H1 (cell line): ENCODE measurements around the gene KLHDC1. TPM values are rescaled to one million over a fixed set of nuclear protein-coding genes. Genes with fewer than 3 reads are reported as not detected.

ENCODE experiments used
- CTCF ChIA-PET: fragments of 300-600 bp; sonication (Branson Sonifier 250); formaldehyde crosslinking; loops from one replicate; lab custom pipeline; 2021; ENCODE audit not compliant: partially characterized antibody; lab: Charles Lee
- POLR2A ChIA-PET: fragments of 300-600 bp; sonication (Branson Sonifier 250); formaldehyde crosslinking; loops from one replicate; lab custom pipeline; 2021; ENCODE audit warnings: inconsistent platforms; ENCODE audit not compliant: partially characterized antibody; lab: Charles Lee
- DNase-seq, 2 experiments: peaks; one replicate each; pipeline versions ENCODE4 v3.0.0 to v3.0.0-alpha.2; 2010 to 2022; ENCODE audit warnings: low spot score in 2 of 2, low read depth in 1 of 2, mixed read lengths in 1 of 2
- FAIRE-seq: peaks from 2 replicates; lab custom pipeline; 2011; peaks lifted over from hg19 to GRCh38; lab: Jason Lieb, UNC
- H2AFZ ChIP-seq: 2 replicates; pipeline ENCODE4 v1.8.1; 2012; ENCODE audit warnings: low read length, inconsistent platforms
- H2AK5ac ChIP-seq: 2 replicates; pipeline ENCODE4 v1.6.1; 2013; ENCODE audit warnings: low read depth, low read length
- H2BK120ac ChIP-seq: replicated peaks from 2 replicates; pipeline ENCODE3; 2013; ENCODE audit warnings: low read depth, low read length, inconsistent platforms
- H2BK12ac ChIP-seq: 2 replicates; pipeline ENCODE4 v1.6.1; 2013; ENCODE audit warnings: low read depth, low read length
- H2BK15ac ChIP-seq: 2 replicates; pipeline ENCODE4 v1.6.1; 2013; ENCODE audit warnings: low read length
- H2BK20ac ChIP-seq: 2 replicates; pipeline ENCODE4 v1.6.1; 2013; ENCODE audit warnings: low read length
- H2BK5ac ChIP-seq: 2 replicates; pipeline ENCODE4 v1.6.1; 2013; ENCODE audit warnings: low read depth, low read length
- H3K14ac ChIP-seq: 2 replicates; pipeline ENCODE4 v1.6.1; 2013; ENCODE audit warnings: inconsistent platforms; ENCODE audit not compliant: insufficient read length
- H3K18ac ChIP-seq: 2 replicates; pipeline ENCODE4 v1.6.1; 2013; ENCODE audit warnings: low read length; ENCODE audit errors: extremely low read depth
- H3K23ac ChIP-seq: 2 replicates; pipeline ENCODE4 v1.6.1; 2013; ENCODE audit warnings: inconsistent platforms; ENCODE audit not compliant: insufficient read length
- H3K23me2 ChIP-seq: 2 replicates; pipeline ENCODE4 v1.6.1; 2013; ENCODE audit warnings: low read depth, low read length
- H3K27ac ChIP-seq: 2 replicates; pipeline ENCODE4 v1.6.1; 2011; ENCODE audit warnings: low read depth, low read length, inconsistent platforms
- H3K27me3 ChIP-seq, 4 experiments: replicated peaks in 1 of 4; 1 replicate in 1 of 4; 2 replicates in 3 of 4; pipeline versions ENCODE4 v1.6.1 to v1.8.1; 2011 to 2013; ENCODE audit warnings: low read length in 3 of 4, mild to moderate bottlenecking in 3 of 4, inconsistent platforms in 2 of 4, mixed read lengths in 2 of 4, moderate library complexity in 1 of 4; ENCODE audit not compliant: control insufficient read depth in 3 of 4, insufficient read depth in 3 of 4; ENCODE audit errors: extremely low read depth in 1 of 4
- H3K36me3 ChIP-seq, 4 experiments: 2 replicates each; pipeline versions ENCODE4 v1.6.1 to v1.8.1; 2011 to 2013; ENCODE audit warnings: mild to moderate bottlenecking in 4 of 4, low read length in 3 of 4, moderate library complexity in 2 of 4, control low read depth in 1 of 4, inconsistent platforms in 1 of 4; ENCODE audit not compliant: insufficient read depth in 4 of 4, control insufficient read depth in 2 of 4
- H3K4ac ChIP-seq: replicated peaks from 2 replicates; pipeline ENCODE3; 2013; ENCODE audit warnings: low read length, low read depth, mixed read lengths, inconsistent platforms; ENCODE audit not compliant: insufficient read length
- H3K4me1 ChIP-seq, 4 experiments: replicated peaks in 1 of 4; 1 replicate in 1 of 4; 2 replicates in 3 of 4; pipeline versions ENCODE4 v1.6.1 to v1.8.1; 2011 to 2013; ENCODE audit warnings: low read length in 3 of 4, inconsistent platforms in 2 of 4, mixed read lengths in 1 of 4; ENCODE audit not compliant: insufficient read depth in 4 of 4, control insufficient read depth in 3 of 4
- H3K4me2 ChIP-seq, 2 experiments: 2 replicates each; pipeline versions ENCODE4 v1.6.1 to v1.8.1; 2011 to 2013; ENCODE audit warnings: low read depth in 2 of 2, low read length in 2 of 2, control low read depth in 1 of 2, inconsistent platforms in 1 of 2, mild to moderate bottlenecking in 1 of 2; ENCODE audit not compliant: insufficient read depth in 1 of 2
- H3K4me3 ChIP-seq, 4 experiments: fragments of 200-600, 300-600 bp in 1 of 4; sonication (generic), shearing (Covaris generic), sonication (Bioruptor Twin) in 1 of 4; 2 replicates each; pipeline versions ENCODE4 v1.5.1 to v1.8.1; 2011 to 2016; ENCODE audit warnings: low read length in 4 of 4, low read depth in 3 of 4, control low read depth in 2 of 4, inconsistent platforms in 2 of 4, mild to moderate bottlenecking in 2 of 4, mixed read lengths in 1 of 4, moderate library complexity in 1 of 4; ENCODE audit not compliant: insufficient read depth in 2 of 4; ENCODE audit errors: extremely low read depth in 1 of 4
- H3K56ac ChIP-seq: replicated peaks from 2 replicates; pipeline ENCODE3; 2013; ENCODE audit warnings: low read depth, mild to moderate bottlenecking, mixed read lengths, low read length, inconsistent platforms; ENCODE audit not compliant: insufficient read length
- H3K79me1 ChIP-seq: 2 replicates; pipeline ENCODE4 v1.6.1; 2013; ENCODE audit warnings: low read depth, low read length, control low read depth
- H3K79me2 ChIP-seq, 2 experiments: 2 replicates each; pipeline versions ENCODE4 v1.6.1 to v1.8.1; 2012 to 2013; ENCODE audit warnings: low read length in 2 of 2, mild to moderate bottlenecking in 2 of 2, inconsistent platforms in 1 of 2; ENCODE audit not compliant: insufficient read depth in 2 of 2, control insufficient read depth in 1 of 2
- H3K9ac ChIP-seq, 4 experiments: replicated peaks in 1 of 4; 1 replicate in 1 of 4; 2 replicates in 3 of 4; pipeline versions ENCODE4 v1.6.1 to v1.8.1; 2011 to 2013; ENCODE audit warnings: low read depth in 3 of 4, low read length in 3 of 4, control low read depth in 2 of 4, mild to moderate bottlenecking in 2 of 4, moderate library complexity in 2 of 4, inconsistent platforms in 1 of 4; ENCODE audit errors: extremely low read depth in 1 of 4
- H3K9me3 ChIP-seq, 2 experiments: 2 replicates each; pipeline versions ENCODE4 v1.6.1 to v1.8.1; 2012 to 2013; ENCODE audit warnings: mild to moderate bottlenecking in 2 of 2, moderate library complexity in 2 of 2, control low read depth in 1 of 2, inconsistent platforms in 1 of 2, low read depth in 1 of 2, low read length in 1 of 2, mixed read lengths in 1 of 2; ENCODE audit not compliant: insufficient read depth in 2 of 2
- H4K20me1 ChIP-seq, 2 experiments: replicated peaks in 1 of 2; 2 replicates each; pipeline versions ENCODE3 to v1.8.1; 2011 to 2013; ENCODE audit warnings: inconsistent platforms in 2 of 2, low read length in 2 of 2, mild to moderate bottlenecking in 1 of 2; ENCODE audit not compliant: insufficient read depth in 2 of 2, control insufficient read depth in 1 of 2
- H4K5ac ChIP-seq: 2 replicates; pipeline ENCODE4 v1.6.1; 2013; ENCODE audit warnings: low read length, low read depth, mixed read lengths, inconsistent platforms; ENCODE audit not compliant: insufficient read length
- H4K8ac ChIP-seq: 2 replicates; pipeline ENCODE4 v1.8.0; 2013; ENCODE audit warnings: mild to moderate bottlenecking, moderate library complexity, low read length, inconsistent platforms; ENCODE audit not compliant: insufficient read depth; ENCODE audit errors: extremely low read depth
- H4K91ac ChIP-seq: replicated peaks from 2 replicates; pipeline ENCODE3; 2013; ENCODE audit warnings: low read length, mixed read lengths, inconsistent platforms; ENCODE audit not compliant: insufficient read length
- MAX ChIP-seq: IDR thresholded peaks from 2 replicates; pipeline ENCODE4 v1.6.1; 2012; ENCODE audit warnings: inconsistent platforms
- WGBS, 2 experiments: shearing (Covaris generic) in 1 of 2; methylation state at CpG; one replicate each; pipeline versions ENCODE4 v1.1.6 to v1.1.7; 2013 to 2015; ENCODE audit warnings: low lambda C conversion rate in 2 of 2, mixed read lengths in 2 of 2, inconsistent platforms in 1 of 2, low coverage in 1 of 2, missing lambda C conversion rate in 1 of 2; ENCODE audit not compliant: insufficient replicate concordance in 2 of 2, insufficient coverage in 1 of 2, insufficient read length in 1 of 2; ENCODE audit errors: extremely low coverage in 1 of 2, missing lambda C conversion rate in 1 of 2; 5-methylcytosine and 5-hydroxymethylcytosine counted together
- polyA plus RNA-seq, 7 experiments: library from polyadenylated mRNA; depleted of rRNA in 3 of 7; stranded (reverse) in 5 of 7; unstranded in 2 of 7; fragments of >200 nt in 5 of 7; fragments of 200-250 nt in 2 of 7; gene quantifications; 1 replicate in 5 of 7; 2 replicates in 1 of 7; 4 replicates in 1 of 7; pipeline versions ENCODE4 v1.2.1 to v1.2.3, GENCODE V29; 2011 to 2013; ENCODE audit warnings: missing spikeins in 2 of 7, mixed read lengths in 2 of 7
- total RNA-seq: library from RNA; stranded (reverse); fragmentation: NEBNext Ultra II Directional; extraction: Animal tissue kit (Norgen Biotek cat#: 25700); gene quantifications from 2 replicates; pipeline ENCODE4 v1.2.1, GENCODE V29; 2021

KLHDC1 gene
- total and polyA plus RNA-seq, 2 of the 8 experiments (the other 6 are each of a cell fraction or from before 2014, with no cell fraction given): 0.08 TPM; not detected in 1

- H3K18ac ChIP-seq: no peak overlapping the region
- H2BK5ac ChIP-seq: no peak overlapping the region
- no peaks in the 10 kb centered on the region for H3K36me3 ChIP-seq
- H2BK12ac ChIP-seq: no peak overlapping the region
- no peak for DNase-seq
- H2BK120ac ChIP-seq: no peak overlapping the region
- peaks cover 0 to 23% of the 10 kb centered on the region in 2 experiments; a peak in 3 of 4 replicates for H3K79me2 ChIP-seq
- peak overlapping the region in 3 of 4 experiments; percentile 69 to 96 (median 90); a peak in 5 of 8 replicates for H3K4me3 ChIP-seq
- peaks cover 9% of the 10 kb centered on the region for H3K23me2 ChIP-seq
- POLR2A ChIA-PET: interaction anchor here (0.7 to 3.5 kb wide), 22 partner anchors 10 to 260 kb away, joined by 3 to 30 read pairs (median 6); partner anchors contain the start of genes DNAAF2, KLHDC1, MGAT2 and NEMF
- H3K9ac ChIP-seq: peak overlapping the region in 1 of 4 experiments; percentile 76; a peak in 2 of 7 replicates
- H4K5ac ChIP-seq: no peak overlapping the region
- WGBS, 2 experiments: 88% methylated on average over 10 of the region's 10 CpGs; no CpG with 5 or more reads in 1 of the 2 experiments
- no peaks in the 10 kb centered on the region for H3K27me3 ChIP-seq
- H3K14ac ChIP-seq: no peak overlapping the region
- H4K20me1 ChIP-seq: no peaks in the 10 kb centered on the region
- H3K4me2 ChIP-seq: peak overlapping the region; percentile 71 to 90
- no peak overlapping the region for H2AK5ac ChIP-seq
- FAIRE-seq: no peak
- H3K23ac ChIP-seq: no peak overlapping the region
- H3K27ac ChIP-seq: peak overlapping the region; percentile 6; the same call in 1 of the 2 replicates
- H3K4ac ChIP-seq: no peak overlapping the region
- peaks cover 9% of the 10 kb centered on the region; the same call in 1 of the 2 replicates for H3K79me1 ChIP-seq
- peaks cover 2 to 13% (median 3%) of the 10 kb centered on the region in 4 experiments; a peak in 4 of 7 replicates for H3K4me1 ChIP-seq
- H2BK15ac ChIP-seq: 0 out of 2 replicates have a peak overlapping the region, but pooled peaks have one; percentile 38
- H3K56ac ChIP-seq: no peak overlapping the region
- CTCF ChIA-PET: interaction anchor here (0.6 to 2.8 kb wide), 3 partner anchors 95 to 132 kb away, joined by 3 to 16 read pairs (median 8); partner anchors contain the start of gene DNAAF2
- peak overlapping the region; percentile 55 for H2AFZ ChIP-seq
- no peak overlapping the region for H4K8ac ChIP-seq
- no peaks in the 10 kb centered on the region for H3K9me3 ChIP-seq
- no peak overlapping the region for H4K91ac ChIP-seq
- no peak for TF ChIP-seq MAX
- H2BK20ac ChIP-seq: no peak overlapping the region
Observed at GRCh38 chr14:49766839-49767238, 73.9 kb downstream of the KLHDC1 start.
